Stimulated activated CD8-positive, alpha-beta memory T cell treated with anti-CD3 and anti-CD28 coated beads, Interleukin-7, amount 100 ng/mL, for 24 hours (primary cell): ENCODE measurements around the gene CKAP4.

ENCODE experiments used
- DNase-seq: peaks from one replicate; pipeline ENCODE4 v3.0.0-alpha.2; 2020; ENCODE audit warnings: low read depth

The CKAP4 gene

GRCh38 chr12:106274575-106275121 is 26.8 kb upstream of the CKAP4 start:
- DNase-seq: no peak

- DNase-seq: no peak
Measured at GRCh38 chr12:106274012-106274411, 26.2 kb upstream of the CKAP4 start.

- DNase-seq: no peak
Measured at GRCh38 chr12:106273491-106273890, 25.7 kb upstream of the CKAP4 start.

DNA sequence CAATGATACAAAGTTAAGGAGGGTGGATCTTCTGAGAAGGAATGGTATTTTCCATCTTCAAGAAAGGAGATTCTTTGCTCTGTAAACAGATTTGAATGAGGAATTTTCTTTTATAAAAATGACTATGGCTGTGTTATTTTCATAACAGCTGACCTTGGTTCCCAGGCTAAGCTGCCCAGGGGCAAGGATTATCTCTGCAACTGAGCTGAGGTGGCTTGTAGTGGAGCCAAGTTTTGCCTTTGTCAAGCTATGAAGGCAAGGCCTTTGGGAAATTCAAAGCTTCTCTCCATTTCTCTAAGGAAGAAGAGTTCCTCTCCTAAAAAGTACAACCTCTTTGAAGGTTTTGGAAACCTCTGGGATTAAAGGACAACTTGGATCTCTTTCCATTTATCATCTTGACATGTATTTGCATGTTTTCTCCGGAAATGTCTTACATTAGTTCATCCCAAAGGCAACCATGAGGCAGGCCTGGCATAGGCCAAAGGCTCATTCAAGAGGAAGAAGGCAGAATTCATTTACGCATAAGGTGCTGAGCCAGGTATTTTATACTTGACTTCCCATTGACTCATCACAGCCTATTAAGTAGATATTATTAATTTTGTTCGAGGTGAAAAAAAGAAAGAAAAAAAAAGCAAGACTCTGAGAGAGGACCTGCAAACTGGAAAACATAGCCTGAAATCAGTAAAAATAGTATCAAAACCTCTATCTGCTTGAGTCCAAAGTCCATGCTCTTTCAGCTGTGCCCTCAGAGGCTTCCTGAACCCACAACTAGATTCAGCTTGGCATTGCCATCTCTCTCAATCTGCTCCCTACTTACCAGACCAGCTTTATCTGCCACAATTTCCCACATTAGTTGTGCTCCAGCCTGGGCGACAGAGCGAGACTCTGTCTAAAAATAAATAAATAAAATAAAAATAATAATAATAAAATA is 24.0 kb upstream of the CKAP4 start:
- no peak for DNase-seq

- no peak for DNase-seq
Measured at GRCh38 chr12:106269150-106269771, 21.4 kb upstream of the CKAP4 start.

DNA sequence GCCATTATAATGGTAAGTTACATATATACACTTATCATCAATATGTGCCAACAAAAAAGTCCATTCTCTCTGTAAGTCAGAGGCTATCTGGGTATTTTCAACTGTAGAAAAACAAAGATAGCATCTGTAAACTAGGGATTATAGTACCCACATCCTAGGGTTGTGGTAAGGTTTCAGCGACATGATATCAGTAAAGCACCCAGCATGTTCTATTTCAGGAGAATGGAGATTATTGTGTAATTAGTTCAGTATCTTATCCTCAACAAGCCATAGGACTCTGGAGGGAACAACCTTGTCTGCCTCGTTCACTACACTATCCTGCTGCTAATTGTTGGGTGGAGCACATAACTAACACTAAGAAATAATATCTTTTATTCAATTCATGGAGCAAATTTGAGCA is 19.7 kb upstream of the CKAP4 start:
- DNase-seq: no peak

DNA sequence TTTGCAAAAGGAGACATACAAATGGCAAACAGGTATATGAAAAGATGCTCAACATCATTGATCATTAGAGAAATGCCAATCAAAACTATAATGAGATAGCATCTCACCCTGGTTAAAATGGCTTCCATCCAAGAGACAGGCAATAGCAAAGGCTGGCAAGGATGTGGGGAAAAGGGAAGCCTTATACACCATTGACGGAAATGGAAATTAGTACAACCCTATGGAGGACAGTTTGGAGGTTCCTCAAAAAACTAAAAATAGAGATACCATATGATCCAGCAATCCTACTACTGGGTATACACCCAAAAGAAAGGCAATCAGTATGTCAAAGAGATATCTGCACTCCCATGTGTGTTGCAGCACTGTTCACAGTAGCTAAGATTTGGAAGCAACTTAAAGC is 17.3 kb upstream of the CKAP4 start:
- DNase-seq: no peak

DNA sequence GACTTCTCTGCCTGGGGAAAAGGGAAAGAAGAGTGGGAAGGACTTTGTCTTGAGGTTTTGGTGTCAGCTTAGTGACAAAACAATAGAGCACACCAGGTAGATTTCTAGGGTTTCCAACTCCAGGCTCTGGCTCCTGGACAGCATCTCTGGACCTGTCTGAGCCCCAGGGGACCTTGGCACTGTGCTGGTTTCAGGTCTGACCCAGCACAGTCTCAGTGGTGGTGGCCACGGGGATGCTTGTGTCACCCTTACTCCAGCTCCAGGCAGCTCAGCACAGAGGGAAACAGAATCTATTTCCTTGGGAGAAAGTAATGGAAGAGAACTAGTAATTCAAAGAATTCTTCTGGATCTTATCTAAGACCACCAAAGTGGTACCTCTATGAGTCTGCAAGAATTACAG is 11.1 kb upstream of the CKAP4 start:
- no peak for DNase-seq

DNA sequence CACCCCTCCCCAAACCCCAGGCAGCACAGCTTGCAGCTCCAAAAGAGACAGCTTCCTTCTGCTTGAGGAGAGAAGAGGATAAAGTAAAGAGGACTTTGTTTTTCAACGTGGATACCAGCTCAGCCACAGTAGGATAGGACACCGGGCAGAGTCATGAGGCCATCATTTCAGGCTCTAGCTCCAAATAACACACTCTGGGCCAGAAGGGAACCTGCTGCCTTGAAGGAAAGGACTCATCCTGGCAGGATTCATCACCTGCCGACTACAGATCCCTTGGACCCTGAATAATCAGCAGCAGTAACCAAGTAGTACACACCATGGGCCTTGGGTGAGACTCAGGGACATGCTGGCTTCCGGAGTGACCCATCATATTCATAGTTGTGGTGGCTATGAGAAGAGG is 10.4 kb upstream of the CKAP4 start:
- no peak for DNase-seq

DNA sequence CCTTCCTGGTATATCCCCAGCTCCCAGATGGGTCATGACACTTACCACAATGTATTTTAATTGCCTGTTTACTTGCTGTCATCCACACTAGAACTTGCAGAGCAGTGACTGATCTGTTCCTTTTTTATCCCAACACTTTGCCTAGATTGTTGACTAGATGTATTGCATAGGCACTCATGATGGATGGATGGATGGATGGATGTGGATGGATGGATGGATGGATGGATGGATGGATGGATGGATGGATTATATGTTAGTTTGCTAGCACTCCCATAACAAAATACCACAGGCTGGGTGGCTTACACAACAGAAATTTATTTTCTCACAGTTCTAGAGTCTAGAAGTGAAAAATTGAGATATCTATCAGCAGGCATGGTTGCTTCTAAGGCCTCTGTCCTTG is 8.7 kb upstream of the CKAP4 start:
- DNase-seq: no peak

DNA sequence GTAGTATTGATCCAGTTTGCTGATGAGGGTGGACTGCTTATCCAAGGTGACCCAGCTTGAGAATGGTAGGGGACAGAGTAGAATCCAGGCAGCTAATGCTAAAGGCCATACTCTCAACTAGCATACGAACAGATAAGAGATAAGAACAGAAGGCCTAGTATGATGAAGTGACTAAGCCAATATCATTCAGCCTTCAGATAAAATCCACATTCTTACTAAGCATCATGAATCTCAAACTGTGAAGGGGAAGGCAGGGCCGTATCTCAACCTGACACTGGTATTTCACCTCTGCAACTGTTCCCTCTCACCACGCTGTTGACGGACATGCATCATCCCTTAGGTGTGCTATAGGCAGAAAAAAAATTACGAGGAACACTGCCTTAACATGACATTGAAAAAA is 8.1 kb upstream of the CKAP4 start:
- DNase-seq: no peak

- no peak for DNase-seq
Measured at GRCh38 chr12:106255493-106255892, 7.7 kb upstream of the CKAP4 start.

- no peak for DNase-seq
Measured at GRCh38 chr12:106254724-106255123, 6.9 kb upstream of the CKAP4 start.

- no peak for DNase-seq
Measured at GRCh38 chr12:106251631-106252455, 4.0 kb upstream of the CKAP4 start.

DNA sequence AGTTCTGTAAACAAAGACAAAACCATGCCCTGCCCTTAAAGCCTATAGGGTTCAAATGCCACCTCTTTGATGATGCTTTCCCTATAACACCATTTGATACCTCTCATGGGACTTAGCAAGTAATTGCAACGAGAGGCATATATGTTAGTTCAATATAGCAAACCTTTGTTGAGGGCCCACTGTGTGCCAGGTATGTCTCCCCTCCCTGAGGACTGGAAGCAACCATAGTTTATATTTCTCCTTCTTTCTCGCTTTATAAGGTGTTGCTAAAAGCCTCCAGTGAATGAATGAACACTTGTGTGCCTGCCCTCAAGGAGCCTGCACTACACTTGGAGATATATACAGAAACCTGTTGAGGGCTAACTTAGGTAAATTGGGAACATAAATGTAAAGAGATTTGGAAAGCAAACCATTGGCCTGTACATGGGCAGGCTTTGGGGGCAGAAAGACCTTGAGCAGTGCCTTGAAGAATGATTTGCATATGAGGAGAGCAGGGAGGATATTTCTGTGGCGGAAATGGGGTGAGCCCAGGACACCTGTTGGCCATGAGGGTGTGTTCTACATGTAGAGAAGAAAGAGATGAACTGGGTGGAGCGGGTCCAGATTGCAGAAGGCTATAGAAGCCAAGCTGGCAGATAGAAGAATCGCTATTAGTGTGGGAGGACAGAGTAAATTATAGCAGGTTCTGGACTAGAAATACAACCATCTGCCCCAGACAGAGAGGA is 1.8 kb upstream of the CKAP4 start:
- DNase-seq: no peak

GRCh38 chr12:106248846-106249371 is 1.1 kb upstream of the CKAP4 start:
- DNase-seq: no peak

- DNase-seq: no peak
Measured at GRCh38 chr12:106248312-106248845, 559 bp upstream of the CKAP4 start.

- no peak for DNase-seq
Measured at GRCh38 chr12:106246891-106247673, 738 bp downstream of the CKAP4 start.

GRCh38 chr12:106245767-106246166 is 2.1 kb downstream of the CKAP4 start:
- no peak for DNase-seq

GRCh38 chr12:106243620-106244019 is 4.2 kb downstream of the CKAP4 start:
- no peak for DNase-seq
